Stimulated activated CD8-positive, alpha-beta memory T cell treated with anti-CD3 and anti-CD28 coated beads, Interleukin-4, amount 100 ng/mL, for 24 hours (primary cell): ENCODE measurements around the gene EIF4E3.

Source experiments
- DNase-seq: peaks from one replicate; pipeline ENCODE4 v3.0.0-alpha.2; 2020; ENCODE audit warnings: low read depth

EIF4E3 gene

DNA sequence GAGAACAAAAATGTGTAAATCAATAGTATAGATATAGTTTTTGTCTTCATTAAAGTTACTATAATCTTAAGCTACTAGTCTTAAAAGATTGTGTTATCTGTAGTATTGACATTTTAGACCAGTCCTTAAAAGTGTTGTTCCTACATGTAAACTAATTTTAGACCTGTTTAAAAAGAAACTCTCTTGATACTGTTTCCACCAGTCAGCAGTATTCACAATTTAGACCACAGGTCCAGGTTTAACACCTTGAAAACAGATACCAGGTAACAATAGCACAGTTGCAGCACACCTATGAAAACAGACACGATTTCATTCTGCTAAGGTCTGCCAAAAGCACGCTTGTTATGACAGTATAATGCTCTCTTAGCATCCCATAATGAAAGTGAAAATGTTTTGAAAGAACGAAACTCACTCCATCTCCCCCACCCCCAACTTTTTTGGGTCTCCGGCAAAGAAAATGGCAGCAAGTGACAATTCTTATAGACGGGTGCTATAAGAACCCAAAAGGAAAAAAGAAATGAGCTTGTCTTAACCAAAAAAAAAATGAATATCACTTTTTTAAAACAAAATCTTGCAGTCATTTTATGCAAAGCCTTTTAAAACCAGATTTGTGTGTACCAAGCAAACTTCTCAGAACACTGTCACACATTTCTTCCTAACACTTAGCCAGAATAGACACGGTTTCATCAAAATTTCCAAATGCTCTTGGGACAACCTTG lies 1.6 kb downstream of the EIF4E3 start:
- DNase-seq, result peak; percentile 22

DNA sequence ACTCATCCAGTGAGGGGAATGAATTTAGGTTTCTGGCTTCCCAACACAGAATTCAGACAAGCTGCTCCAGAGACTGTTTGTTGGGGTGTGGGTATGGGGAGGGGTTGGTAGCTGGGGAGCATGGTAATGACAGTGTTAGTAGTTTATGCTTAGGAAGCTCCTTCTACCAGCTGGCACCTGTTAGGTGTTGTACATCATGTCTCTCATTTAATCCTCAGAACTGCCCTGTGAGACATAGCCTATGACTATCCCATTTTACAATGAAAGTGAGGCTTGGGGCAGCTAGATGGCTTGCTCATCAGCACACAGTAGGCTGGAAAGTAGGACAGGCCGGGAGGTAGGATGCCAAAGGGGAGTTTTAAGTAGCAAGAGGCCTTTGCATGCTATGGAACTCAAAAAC lies 2.5 kb downstream of the EIF4E3 start:
- DNase-seq, result no peak

DNA sequence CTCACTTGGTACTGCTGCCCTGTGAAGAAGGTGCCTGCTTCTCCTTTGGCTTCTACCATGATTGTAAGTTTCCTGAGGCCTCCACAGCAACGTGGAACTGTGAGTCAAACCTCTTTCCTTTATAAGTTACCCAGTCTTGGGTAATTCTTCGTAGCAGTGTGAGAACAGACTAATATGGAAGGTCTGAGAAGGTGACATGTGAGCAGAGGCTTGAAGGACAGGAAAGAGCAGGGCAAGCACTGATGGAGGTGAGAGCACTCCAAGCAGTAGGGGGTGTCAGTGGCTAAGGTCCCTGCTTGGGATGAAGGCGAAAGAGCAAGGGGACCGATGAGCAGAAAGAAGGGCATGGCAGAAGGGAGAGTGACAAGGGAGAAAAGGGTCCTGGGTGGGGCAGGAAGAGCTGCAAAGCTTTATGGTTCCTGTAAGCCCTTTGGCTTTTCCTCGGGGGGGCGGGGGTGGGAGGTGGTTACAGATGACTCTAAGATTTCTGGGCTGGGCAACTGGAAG lies 3.5 kb downstream of the EIF4E3 start:
- DNase-seq, result no peak

DNA sequence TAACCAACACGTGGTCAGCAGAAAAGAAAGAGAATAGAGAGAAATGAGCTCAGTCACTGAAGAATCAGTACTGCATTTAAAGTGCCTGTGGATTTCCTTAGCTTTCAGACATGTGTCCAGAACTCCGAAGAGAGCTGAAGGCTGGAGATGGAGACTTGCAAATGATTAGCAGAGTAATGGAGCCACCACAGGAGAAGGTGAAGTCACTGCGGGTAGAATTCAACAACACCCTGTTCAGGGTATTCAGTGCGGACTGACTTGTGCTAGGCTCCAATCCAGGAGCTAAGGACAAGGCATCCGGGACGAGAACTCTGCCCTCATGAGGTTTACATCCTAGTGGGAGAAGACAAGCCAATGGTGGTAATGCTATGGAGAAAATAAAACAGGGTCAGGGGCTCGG lies 4.2 kb downstream of the EIF4E3 start:
- no peak for DNase-seq

DNA sequence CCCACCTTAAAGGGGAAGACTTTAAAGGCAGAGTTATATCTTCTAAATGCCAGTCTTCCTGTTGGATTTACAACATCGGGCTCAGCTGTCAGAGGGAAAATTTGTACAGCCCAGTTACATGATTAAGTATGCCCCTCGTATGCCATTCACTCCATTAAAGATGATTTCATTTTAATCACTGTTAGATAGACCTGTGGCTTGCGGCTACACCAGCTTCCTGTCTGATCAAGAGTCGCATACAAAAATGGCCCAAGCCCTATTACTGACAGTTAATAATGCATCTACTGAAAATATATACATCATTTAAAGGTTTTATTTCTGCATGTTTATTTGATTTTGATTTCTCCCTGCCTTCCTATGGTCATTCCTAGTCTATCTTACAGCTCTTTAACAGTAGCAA lies 7.1 kb downstream of the EIF4E3 start:
- DNase-seq, result no peak

DNA sequence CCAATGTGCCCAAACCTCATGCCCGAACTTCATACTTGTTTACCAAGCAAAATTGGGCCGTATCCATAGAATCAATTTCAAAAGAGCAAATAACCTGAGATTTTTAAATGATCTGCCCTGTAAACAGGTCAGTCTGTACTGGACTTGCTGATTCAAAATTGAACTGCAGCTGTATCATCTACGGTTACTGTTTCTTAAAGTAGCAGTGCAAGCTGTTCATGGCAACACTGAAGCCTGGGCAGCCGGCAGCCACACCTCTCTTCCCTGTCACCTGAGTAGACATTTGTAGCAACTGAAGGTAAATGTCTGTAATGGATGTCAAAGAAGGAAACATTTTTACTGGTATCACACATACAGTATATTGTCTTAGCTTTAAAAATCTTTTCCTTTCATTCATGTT lies 10.6 kb downstream of the EIF4E3 start:
- DNase-seq, result no peak

DNA sequence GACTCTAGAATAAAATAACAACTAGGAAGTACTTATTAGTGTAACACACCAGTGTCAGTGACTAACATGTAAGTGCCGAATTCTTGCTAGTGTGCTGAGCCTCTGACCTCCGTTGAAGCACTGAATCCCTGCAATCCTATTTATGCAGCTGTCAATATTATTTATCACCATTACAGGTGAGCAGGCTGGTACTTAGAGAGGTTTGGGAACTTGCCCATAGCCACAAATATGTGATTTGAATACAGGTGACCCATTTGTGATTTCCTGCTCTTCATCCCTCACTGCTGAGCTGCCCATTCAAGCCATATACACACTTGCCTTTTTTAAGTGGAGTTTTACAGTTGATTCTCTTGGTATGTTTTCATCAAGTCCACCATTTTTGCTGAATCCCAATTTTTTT lies 12.2 kb downstream of the EIF4E3 start:
- DNase-seq, result no peak

DNA sequence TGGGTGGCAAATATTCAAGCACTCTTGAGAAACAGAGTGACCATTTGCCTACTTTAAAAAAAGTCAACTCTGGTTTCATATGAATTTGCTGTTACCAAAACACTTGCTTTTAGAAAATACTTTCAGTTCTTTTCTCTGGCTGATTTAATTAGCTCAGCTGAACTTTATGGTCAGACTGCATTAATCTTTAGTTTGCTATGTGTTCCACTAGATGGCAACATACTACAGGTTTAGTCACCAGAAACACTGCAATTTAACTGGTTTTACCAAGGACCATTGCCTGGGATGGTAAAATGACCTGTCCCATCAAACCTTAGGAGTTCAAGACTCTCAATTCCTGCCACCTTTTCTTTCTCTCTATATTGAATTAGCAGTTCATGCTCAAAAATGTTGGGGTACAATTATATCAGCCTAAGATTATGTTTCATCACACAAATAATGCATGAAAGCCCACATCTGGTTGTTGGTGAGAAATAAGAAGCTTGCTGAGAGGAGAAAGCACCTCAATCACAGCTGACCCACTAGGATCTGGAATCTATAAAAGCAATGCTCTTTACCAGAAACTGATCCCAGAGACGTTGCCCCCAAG lies 14.2 kb downstream of the EIF4E3 start:
- no peak for DNase-seq

DNA sequence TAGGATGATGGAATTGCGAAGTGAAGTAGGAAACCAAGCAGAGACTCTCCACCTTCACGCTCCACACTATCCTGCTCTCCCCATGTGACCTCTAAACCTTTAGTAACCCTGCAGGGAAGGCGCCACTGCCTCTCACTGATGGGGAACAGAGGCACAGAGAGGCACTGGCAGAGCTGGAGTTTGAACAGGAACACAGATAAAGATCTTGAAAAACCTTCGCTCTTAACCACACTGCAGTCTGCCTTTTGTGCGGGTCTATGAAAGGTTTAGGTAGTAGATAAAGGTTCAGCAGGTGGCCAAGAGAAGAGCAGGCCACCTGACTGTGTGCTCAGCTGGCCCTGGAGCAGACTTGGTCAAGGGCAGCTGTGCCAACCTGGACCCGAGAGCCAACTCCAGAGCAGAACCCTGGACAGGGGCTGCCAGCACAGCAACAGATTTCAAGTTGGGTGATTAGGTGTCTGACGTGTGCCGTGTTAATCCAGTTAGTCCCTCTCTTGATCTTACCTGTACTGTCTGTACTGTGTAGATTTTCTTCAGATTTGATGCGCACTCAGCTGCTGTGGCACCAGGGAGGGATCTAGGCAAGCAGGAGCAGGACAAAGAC lies 15.2 kb downstream of the EIF4E3 start:
- no peak for DNase-seq

DNA sequence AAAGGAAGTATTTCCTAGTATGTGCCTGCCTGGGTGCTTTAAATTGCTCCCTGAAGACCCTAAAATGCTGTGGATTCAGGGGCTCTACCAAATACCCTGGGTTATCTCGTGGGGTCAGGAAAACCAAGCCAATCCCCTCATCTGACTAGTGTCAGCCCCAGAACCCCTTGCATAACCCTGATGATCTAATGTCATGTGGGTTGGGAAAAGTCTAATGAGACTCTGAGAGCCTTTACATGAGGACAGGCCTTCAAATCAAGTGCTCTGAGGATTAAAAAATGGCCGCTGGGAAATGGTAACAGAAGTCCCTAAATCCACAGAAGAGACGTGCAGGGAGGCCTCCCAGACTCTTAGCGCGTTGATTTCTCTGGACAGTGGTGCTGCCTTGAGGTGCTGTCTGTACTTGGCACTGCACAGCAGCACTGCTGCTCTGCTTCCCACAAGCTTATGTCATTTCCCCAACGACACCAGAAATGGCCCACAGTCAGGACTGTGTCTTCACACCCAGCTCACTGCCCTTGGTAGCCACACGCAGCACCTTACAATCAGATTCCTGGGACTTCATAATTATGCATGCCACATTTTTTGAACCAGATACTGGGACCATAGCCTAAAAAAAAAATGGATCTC lies 16.6 kb downstream of the EIF4E3 start:
- DNase-seq, result no peak

DNA sequence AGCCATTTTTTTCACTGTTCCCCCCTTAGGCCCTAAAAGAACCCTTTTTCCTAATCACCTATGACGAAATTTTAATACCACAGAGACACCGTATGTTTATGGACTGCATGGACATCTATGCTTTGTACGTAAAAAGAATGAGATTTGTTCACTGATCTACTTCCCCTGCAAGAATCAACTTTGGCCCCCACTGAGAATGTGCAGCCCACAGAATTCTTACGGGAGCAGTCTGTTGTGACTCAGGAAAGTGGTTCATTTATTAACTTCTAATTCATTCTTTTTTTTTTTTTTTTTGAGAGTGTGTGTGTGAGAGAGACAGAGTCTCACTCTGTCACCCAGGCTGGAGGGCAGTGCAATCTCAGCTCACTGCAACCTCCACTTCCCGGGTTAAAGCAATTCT lies 17.6 kb downstream of the EIF4E3 start:
- DNase-seq, result no peak

DNA sequence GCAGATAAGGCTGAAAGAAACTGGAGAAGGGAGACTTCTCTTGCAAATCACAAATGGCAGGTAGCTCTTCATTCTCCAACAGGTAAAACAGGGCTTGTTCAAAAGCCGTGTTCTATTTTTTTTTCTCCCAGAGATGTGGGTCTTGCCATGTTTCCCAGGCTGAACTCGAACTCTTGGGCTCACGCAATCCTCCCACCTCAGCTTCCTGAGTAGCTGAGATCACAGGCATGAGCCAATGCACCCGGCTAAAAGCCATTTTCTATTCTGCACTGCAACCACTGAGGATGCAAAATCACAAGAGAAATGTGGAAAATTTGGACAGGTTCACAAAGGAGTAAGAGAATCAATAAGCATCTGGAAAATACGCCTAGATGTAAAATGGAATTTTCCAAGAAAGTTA lies 19.5 kb downstream of the EIF4E3 start:
- DNase-seq, result no peak

DNA sequence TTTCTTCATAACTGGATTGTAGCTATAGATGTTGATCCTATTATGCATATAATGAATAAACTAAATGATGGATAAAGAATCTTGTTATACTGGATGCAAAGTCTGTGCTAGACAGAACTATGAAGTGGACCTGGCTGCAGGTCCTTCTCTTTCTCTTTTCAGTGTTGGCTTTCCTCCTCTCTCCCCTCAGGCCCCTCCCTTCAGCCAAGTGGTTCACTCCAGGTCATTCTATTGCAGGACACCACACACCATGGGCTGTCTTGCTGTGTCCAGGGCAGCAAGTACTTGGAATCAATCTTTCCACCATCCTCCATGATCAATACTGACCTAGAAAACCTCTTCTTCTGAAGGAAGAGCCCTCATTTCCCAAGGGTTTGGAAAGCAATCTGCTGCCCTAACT lies 20.3 kb downstream of the EIF4E3 start:
- DNase-seq, result no peak

DNA sequence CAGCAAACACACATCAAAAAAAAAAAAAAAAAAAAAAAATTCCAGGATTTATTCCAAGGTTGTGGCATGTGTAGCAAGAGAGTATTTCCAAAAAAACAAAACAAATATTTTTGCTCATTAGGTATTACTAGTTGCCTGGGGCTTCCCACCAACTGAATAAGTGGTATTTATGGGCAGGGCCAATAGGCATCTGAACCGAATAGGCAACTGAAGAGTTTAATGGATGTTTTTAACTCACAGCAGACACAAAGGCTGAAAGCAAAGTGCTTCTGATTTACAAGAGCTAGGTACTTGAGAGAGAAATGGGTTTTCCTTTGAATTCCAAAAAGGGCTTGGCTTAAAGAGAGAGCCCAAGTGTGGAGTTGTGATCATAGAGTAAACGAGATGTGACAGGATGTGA lies 21.4 kb downstream of the EIF4E3 start:
- DNase-seq, result no peak

DNA sequence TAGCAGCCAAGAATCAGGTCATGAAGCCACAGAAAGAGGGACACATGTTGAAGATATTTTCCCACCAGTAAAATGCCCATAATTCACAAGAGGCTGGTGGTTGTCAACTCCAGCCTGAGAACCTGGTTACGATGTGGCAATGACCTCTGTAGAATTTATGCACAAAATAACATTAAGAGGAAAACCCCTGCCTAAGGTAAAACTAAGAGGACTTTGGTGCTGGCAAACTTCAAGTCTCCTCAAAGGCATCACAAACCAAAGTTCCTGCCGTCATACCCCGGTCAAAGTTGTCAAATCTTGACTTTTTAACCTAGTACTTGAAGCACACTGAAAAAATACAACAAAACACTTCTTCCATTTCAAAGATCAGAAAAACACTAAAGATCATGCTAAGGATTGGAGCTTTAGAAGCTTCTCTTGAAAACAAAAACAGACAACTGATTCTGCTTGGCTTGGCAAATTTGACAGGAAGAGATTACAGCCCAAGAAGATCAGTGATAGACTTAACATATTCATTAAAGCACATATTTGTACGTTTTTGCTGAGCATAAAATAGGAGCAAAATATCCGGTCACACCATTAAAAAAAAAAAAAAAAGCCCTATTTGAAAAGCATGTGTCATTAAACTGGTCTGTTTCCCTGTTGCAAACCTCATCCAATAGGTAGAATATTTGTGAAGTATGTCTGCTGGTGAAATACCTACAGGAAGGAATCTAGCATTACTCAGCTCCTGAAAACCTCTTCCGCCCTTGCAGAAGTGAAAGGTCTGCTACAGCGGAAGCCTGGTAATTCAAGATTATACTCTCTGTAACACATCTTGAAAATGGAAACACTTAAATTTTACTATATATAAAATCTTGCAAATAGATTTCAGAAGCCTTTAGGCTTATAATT lies 22.8 kb downstream of the EIF4E3 start:
- no peak for DNase-seq

DNA sequence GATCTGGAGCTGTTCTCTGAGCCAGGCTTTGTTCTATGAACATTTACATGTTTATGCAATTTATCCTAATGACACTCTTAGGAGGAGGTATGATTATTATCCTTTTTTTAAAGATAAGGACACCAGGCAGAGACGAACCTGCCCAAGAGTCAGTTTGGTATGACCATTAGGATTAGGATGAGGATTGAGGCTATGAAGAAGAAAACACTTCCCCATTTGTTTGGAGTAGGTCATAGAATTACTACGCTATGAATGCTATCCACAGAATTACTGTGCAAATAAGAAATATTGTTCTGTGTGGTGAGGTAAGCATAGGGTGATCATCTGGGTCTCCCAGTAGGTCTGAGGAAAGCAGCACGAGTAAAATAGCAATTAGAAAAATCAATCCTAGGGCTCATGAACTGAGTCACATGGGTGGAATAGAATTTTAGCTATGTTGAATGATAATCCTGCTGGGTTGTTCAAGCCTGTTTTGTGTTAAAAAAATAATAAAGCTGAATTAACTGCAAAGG lies 23.9 kb downstream of the EIF4E3 start:
- DNase-seq, result no peak

DNA sequence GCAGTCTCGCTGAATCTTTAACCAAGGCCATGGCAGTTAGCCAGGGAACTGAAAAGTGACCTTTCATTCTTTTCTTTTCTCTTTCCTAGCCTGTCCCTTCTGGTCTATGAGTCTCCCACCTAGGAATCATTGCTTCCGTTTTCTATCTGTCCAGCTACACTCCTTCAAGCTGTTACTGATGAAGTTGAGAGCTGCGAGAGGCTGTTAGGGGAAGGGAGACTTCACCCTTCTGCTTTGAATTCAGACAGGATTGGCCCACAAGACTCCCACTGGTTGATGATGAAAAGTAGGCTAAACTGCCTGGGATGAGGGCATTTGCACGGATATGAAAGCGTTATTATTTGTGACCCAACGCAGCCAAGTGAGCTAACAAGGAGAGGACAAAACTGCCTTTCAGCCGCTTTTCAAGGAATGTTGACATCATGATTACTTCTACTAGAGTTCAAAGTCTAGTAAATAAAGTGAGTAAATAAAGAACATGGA lies 30.2 kb downstream of the EIF4E3 start:
- no peak for DNase-seq

DNA sequence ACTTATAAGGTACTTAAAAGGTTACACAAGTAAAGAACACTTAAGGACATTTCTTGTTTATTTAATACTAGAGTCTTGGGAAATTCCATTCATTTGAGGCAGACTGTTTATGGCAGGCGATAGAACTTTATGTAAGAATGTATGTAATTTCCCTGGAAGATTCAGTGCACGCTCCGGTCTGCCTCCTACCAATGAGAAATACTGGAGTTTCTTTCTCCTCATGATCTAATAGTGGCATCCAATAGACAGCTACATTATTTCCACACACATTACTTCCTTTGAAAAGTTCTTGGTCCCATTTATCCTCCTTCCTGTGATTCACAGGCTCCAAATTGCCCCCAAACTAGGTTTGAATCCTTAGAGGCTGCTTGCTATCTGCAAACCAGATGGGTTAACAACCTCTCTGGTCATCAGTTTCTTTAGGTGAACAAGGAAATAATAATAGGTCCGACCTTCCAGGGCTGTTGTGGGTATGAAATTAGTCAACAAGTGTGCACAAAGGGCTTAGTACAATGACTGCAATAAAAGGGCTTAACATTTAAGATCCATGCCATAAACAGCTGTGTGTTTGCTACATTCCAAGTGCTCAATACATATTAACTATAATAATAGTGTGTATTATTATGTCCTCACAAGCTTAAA lies 30.7 kb downstream of the EIF4E3 start:
- no peak for DNase-seq

DNA sequence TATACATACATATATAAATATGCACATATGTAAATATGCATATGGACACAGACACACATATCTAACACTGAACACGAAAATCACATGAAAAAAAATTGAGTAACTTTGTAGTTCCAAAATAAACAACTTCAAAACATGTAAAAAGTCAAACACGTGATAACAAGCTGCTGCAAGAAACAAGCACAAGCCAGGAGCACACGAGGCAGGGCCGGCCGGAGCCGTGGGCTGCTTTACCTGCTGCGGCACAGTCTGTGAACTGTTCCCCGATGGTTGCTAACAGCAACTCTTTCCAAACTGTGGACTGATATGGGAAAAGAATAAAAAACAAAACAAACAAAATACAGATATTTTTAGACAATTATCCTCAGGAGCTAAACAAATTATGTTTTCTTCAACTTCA lies 31.6 kb downstream of the EIF4E3 start:
- DNase-seq, result no peak

DNA sequence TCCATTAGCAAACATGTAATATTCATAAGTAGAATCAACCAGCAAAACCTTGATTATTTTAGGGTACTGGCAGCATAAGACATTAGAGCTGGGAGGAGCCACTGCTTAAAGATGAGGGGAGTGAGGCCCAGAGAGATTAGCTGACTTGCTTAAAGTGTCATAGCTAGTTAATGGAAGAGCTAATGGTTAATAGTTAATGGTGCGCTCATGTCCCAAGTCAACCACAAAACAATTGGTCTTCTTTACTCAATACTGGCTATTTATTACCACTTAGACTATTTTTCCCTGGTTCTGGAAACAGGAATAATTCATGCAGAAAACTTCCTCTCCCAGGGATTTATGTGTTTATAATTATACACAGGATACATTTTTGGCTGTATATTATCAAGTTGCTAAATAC lies 33.1 kb downstream of the EIF4E3 start:
- no peak for DNase-seq

DNA sequence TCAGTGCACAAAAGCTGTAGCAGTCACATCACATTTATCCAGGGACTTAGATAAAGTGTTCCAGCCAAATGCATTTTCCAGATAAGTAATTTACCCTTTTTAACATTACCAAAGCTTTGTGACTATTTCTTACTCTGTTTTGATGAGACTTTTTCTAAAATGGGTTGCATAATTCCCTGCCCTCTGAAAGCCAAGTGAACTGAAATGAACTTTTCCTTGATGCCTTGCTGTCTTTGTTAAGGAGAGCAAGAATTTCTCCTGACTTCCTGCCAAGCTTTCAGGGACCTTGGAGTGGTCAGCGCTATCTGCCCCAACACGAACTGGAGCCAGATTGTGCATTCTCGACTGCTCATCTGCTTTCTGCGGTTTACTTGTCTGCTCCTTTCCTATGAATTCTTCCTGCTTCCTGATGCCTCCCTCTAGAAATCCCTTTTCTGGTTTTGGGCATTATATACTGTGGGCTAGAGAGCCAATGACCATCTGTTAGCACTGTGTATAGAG lies 34.8 kb downstream of the EIF4E3 start:
- no peak for DNase-seq
